HEK293 (cell line): ENCODE data around the gene CUEDC1.

ENCODE experiments used
- CTCF ChIA-PET: fragments of 350-600 bp; formaldehyde crosslinking; extraction: SDS; loops from one replicate; lab custom pipeline; 2021; ENCODE audit warnings: antibody characterized with exemption; lab: Yijun Ruan, JAX
- POLR2A ChIA-PET: fragments of 300-600 bp; formaldehyde crosslinking; extraction: SDS; loops from one replicate; lab custom pipeline; 2020; ENCODE audit warnings: antibody characterized with exemption, inconsistent platforms; lab: Yijun Ruan, JAX
- H3K27ac ChIP-seq: fragments of 200-500 bp; sonication (Bioruptor generic); 2 replicates; pipeline ENCODE4 v1.5.1; 2014; ENCODE audit warnings: low read depth, low read length, control low read depth, inconsistent platforms; ENCODE audit errors: extremely low read depth
- H3K36me3 ChIP-seq, 2 experiments: fragments of 200-500 bp in 1 of 2; sonication (Bioruptor generic) in 1 of 2; 1 replicate in 1 of 2; 2 replicates in 1 of 2; pipeline ENCODE4 v1.5.1; 2014 to 2017; ENCODE audit warnings: inconsistent platforms in 2 of 2, low read length in 2 of 2; ENCODE audit not compliant: control insufficient read depth in 2 of 2, insufficient read depth in 1 of 2
- H3K4me1 ChIP-seq: fragments of 200-500 bp; sonication (Bioruptor generic); 2 replicates; pipeline ENCODE4 v1.5.1; 2014; ENCODE audit warnings: mild to moderate bottlenecking, low read length, inconsistent platforms; ENCODE audit not compliant: control insufficient read depth, insufficient read depth
- H3K4me3 ChIP-seq: 2 replicates; pipeline ENCODE4 v1.5.1; 2011; ENCODE audit warnings: low read depth, mild to moderate bottlenecking, control low read depth, low read length, moderate library complexity
- H3K9me3 ChIP-seq: fragments of 200-500 bp; sonication (Bioruptor generic); 2 replicates; pipeline ENCODE4 v1.5.1; 2014; ENCODE audit warnings: low read depth, low read length, inconsistent platforms; ENCODE audit not compliant: control insufficient read depth, insufficient read depth
- MZF1 ChIP-seq: fragments of 450-650 bp; formaldehyde crosslinking; IDR thresholded peaks from 2 replicates; pipeline ENCODE4 v1.5.1; 2017; ENCODE audit warnings: missing biosample characterization, missing genetic modification characterization, borderline replicate concordance
- RBAK ChIP-seq: fragments of 450-650 bp; formaldehyde crosslinking; IDR thresholded peaks from 2 replicates; pipeline ENCODE4 v1.5.1; 2016; ENCODE audit warnings: missing biosample characterization, missing genetic modification characterization
- SETDB1 ChIP-seq: IDR thresholded peaks from one replicate; pipeline ENCODE4 v1.6.1; 2017; ENCODE audit warnings: mild to moderate bottlenecking, low read length, moderate library complexity, mixed read lengths; ENCODE audit not compliant: insufficient read length
- ZFHX2 ChIP-seq: fragments of 450-650 bp; formaldehyde crosslinking; conservative IDR thresholded peaks from 2 replicates; pipeline ENCODE4 v1.5.1; 2016; ENCODE audit warnings: missing biosample characterization, missing genetic modification characterization
- ZIC2 ChIP-seq: fragments of 450-650 bp; formaldehyde crosslinking; IDR thresholded peaks from 2 replicates; pipeline ENCODE4 v1.5.1; 2016; ENCODE audit warnings: missing biosample characterization, missing genetic modification characterization
- ZNF112 ChIP-seq: fragments of 450-650 bp; formaldehyde crosslinking; IDR thresholded peaks from 2 replicates; pipeline ENCODE4 v1.5.0; 2017; ENCODE audit warnings: missing biosample characterization, missing genetic modification characterization
- ZNF114 ChIP-seq: fragments of 450-650 bp; formaldehyde crosslinking; IDR thresholded peaks from 2 replicates; pipeline ENCODE4 v1.5.0; 2017; ENCODE audit warnings: missing biosample characterization, missing genetic modification characterization
- ZNF133 ChIP-seq: fragments of 450-650 bp; formaldehyde crosslinking; IDR thresholded peaks from 2 replicates; pipeline ENCODE4 v1.5.1; 2016; ENCODE audit warnings: missing biosample characterization, missing genetic modification characterization
- ZNF23 ChIP-seq: fragments of 450-650 bp; formaldehyde crosslinking; IDR thresholded peaks from 2 replicates; pipeline ENCODE4 v1.5.1; 2016; ENCODE audit warnings: missing biosample characterization, missing genetic modification characterization, borderline replicate concordance
- ZNF24 ChIP-seq: fragments of 450-650 bp; formaldehyde crosslinking; IDR thresholded peaks from 2 replicates; pipeline ENCODE4 v1.5.1; 2016; ENCODE audit warnings: missing biosample characterization, missing genetic modification characterization
- ZNF350 ChIP-seq: fragments of 450-650 bp; formaldehyde crosslinking; IDR thresholded peaks from 2 replicates; pipeline ENCODE4 v1.5.0; 2017; ENCODE audit warnings: missing biosample characterization, mild to moderate bottlenecking, missing genetic modification characterization
- ZNF391 ChIP-seq: fragments of 450-650 bp; formaldehyde crosslinking; IDR thresholded peaks from 2 replicates; pipeline ENCODE4 v1.5.1; 2016; ENCODE audit warnings: low read depth, missing biosample characterization, missing genetic modification characterization, borderline replicate concordance
- ZNF501 ChIP-seq: fragments of 450-650 bp; formaldehyde crosslinking; IDR thresholded peaks from 2 replicates; pipeline ENCODE4 v1.5.1; 2016; ENCODE audit warnings: missing biosample characterization, missing genetic modification characterization
- ZNF560 ChIP-seq: fragments of 450-650 bp; formaldehyde crosslinking; IDR thresholded peaks from 2 replicates; pipeline ENCODE4 v1.5.1; 2017; ENCODE audit warnings: missing biosample characterization, missing genetic modification characterization, borderline replicate concordance
- ZNF626 ChIP-seq: fragments of 450-650 bp; sonication (Bioruptor Pico); formaldehyde crosslinking; IDR thresholded peaks from 2 replicates; pipeline ENCODE4 v1.5.1; 2018; ENCODE audit warnings: missing biosample characterization, missing genetic modification characterization, inconsistent platforms
- ZNF654 ChIP-seq: fragments of 450-650 bp; formaldehyde crosslinking; IDR thresholded peaks from 2 replicates; pipeline ENCODE4 v1.5.1; 2016; ENCODE audit warnings: low read depth, missing biosample characterization, missing genetic modification characterization
- TF ChIP-seq, protein P1 (sequence below): fragments of 450-650 bp; formaldehyde crosslinking; IDR thresholded peaks from 2 replicates; pipeline ENCODE4 v1.5.1; 2016; ENCODE audit warnings: missing biosample characterization, missing genetic modification characterization
- TF ChIP-seq, protein P2 (sequence below): fragments of 450-650 bp; formaldehyde crosslinking; IDR thresholded peaks from 2 replicates; pipeline ENCODE4 v1.5.1; 2016; ENCODE audit warnings: missing biosample characterization, missing genetic modification characterization, low read depth
- TF ChIP-seq, protein P3 (sequence below): fragments of 450-650 bp; formaldehyde crosslinking; IDR thresholded peaks from 2 replicates; pipeline ENCODE4 v1.5.1; 2016; ENCODE audit warnings: missing biosample characterization, missing genetic modification characterization
- TF ChIP-seq, protein P4 (sequence below): fragments of 450-650 bp; formaldehyde crosslinking; IDR thresholded peaks from 2 replicates; pipeline ENCODE4 v1.5.1; 2016; ENCODE audit warnings: missing biosample characterization, missing genetic modification characterization

CUEDC1 gene

DNA sequence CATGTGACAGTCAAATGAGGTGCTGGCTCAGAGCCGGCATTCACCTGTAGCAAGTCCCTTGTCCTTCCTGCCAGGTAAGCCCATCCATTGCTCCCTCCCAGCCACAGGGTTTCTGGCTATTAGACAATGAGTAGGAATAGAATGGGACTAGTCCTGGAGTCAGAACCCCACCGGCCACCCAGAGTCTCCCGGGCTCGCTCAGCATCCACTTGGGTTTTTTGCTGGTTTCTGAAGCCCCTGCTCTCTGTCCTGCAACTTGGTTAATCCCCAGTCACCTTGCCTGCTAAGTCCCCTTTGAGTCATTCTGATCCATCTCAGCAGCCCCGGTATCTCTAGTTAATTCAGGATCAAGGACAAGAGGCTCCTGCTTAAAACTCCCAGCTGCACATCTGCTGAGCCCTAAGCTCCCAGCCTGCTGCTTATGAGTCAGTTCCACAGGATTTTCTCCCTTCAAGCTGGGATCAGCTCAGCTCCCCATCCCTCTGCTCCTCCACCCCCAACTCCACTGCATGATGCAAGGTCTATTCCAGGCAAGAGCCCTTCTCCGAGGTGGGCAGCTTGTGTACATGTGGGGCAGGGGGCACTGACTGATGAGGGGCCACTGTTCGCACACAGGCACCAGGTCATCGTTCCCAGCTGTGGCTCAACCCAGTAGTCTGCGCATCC lies 85.5 kb downstream of the CUEDC1 start:
- TF ChIP-seq ZNF114 (tag by site-specific recombination) (no peak), ZFHX2 (tag by site-specific recombination) (0 out of 2 replicates have a peak, but pooled peaks have one; percentile 35), ZNF501 (tag by site-specific recombination) (no peak), RBAK (tag by site-specific recombination) (no peak), ZIC2 (tag by site-specific recombination) (peak; percentile 53; the same call in 1 of the 2 replicates), ZNF560 (tag by site-specific recombination) (no peak), ZNF23 (tag by site-specific recombination) (no peak), ZNF350 (tag by site-specific recombination) (no peak), MZF1 (tag by site-specific recombination) (no peak)
- TF ChIP-seq, protein P1, sequence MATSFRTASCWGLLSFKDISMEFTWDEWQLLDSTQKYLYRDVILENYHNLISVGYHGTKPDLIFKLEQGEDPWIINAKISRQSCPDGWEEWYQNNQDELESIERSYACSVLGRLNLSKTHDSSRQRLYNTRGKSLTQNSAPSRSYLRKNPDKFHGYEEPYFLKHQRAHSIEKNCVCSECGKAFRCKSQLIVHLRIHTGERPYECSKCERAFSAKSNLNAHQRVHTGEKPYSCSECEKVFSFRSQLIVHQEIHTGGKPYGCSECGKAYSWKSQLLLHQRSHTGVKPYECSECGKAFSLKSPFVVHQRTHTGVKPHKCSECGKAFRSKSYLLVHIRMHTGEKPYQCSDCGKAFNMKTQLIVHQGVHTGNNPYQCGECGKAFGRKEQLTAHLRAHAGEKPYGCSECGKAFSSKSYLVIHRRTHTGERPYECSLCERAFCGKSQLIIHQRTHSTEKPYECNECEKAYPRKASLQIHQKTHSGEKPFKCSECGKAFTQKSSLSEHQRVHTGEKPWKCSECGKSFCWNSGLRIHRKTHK (tag by site-specific recombination) = no peak
- TF ChIP-seq, protein P2, sequence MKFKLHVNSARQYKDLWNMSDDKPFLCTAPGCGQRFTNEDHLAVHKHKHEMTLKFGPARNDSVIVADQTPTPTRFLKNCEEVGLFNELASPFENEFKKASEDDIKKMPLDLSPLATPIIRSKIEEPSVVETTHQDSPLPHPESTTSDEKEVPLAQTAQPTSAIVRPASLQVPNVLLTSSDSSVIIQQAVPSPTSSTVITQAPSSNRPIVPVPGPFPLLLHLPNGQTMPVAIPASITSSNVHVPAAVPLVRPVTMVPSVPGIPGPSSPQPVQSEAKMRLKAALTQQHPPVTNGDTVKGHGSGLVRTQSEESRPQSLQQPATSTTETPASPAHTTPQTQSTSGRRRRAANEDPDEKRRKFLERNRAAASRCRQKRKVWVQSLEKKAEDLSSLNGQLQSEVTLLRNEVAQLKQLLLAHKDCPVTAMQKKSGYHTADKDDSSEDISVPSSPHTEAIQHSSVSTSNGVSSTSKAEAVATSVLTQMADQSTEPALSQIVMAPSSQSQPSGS = no peak
- Histone ChIP-seq H3K4me3 (no peak overlapping the region), H3K36me3 (peaks cover 0 to 53% of the 10 kb centered on the region in 2 experiments; a peak in 2 of 3 replicates), H3K9me3 (no peaks in the 10 kb centered on the region), H3K4me1 (peaks cover 14% of the 10 kb centered on the region), H3K27ac (no peak overlapping the region)
- ChIA-PET POLR2A (interaction anchor here (0.9 to 1.4 kb wide), 3 partner anchors 10 to 124 kb away, joined by 4 to 8 read pairs (median 6); no protein-coding TSS in a partner anchor), CTCF (interaction anchor here (0.6 to 6.8 kb wide), 9 partner anchors 10 to 130 kb away, joined by 3 to 78 read pairs (median 7); no protein-coding TSS in a partner anchor)

DNA sequence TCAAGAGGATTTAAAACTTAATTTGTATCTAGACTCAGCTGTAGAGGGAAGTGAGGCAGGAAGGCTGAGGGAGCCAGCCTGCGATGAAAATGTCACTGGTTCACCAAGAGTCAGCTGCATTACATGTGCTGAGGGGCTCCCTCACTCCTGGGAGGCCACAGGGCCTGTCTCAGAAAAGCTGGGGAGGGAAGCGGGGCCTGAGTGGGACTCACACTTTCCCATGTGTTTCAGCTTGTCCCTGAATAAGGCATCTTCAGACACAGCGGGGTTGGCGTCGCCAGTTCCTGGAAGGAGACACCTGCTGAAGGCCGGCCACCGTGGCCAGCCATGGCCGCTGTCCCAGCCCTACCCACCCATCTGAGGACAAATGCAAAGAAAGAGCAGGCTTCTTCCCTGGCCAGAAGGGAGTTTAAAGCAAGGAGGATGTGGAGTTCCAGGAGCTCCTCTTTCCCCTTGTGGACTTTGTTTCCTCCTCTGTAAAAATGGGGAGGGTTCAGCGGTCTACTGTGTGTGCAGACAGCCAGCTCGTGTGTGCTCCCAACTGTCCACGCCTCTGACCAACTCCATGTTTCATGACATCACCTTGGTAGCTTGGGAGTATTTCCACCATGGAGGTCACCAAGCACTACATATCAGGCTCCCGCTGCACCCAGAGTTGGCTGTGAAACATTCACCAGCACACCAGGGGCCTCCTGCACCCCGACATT lies 86.1 kb downstream of the CUEDC1 start:
- peaks cover 0 to 53% of the 10 kb centered on the region in 2 experiments; a peak in 2 of 3 replicates for H3K36me3 ChIP-seq
- H3K27ac ChIP-seq = no peak overlapping the region
- POLR2A ChIA-PET = interaction anchor here (0.7 to 1.4 kb wide), 3 partner anchors 9 to 125 kb away, joined by 3 to 8 read pairs (median 4); no protein-coding TSS in a partner anchor
- no peaks in the 10 kb centered on the region for H3K9me3 ChIP-seq
- CTCF ChIA-PET = interaction anchor here (0.7 to 6.8 kb wide), 14 partner anchors 10 to 131 kb away, joined by 3 to 78 read pairs (median 6); no protein-coding TSS in a partner anchor
- peaks cover 9% of the 10 kb centered on the region; the same call in 1 of the 2 replicates for H3K4me1 ChIP-seq
- TF ChIP-seq ZNF133 (tag by site-specific recombination) = no peak
- TF ChIP-seq ZNF24 (tag by site-specific recombination) = no peak
- no peak for TF ChIP-seq ZNF112
- TF ChIP-seq, protein P3, sequence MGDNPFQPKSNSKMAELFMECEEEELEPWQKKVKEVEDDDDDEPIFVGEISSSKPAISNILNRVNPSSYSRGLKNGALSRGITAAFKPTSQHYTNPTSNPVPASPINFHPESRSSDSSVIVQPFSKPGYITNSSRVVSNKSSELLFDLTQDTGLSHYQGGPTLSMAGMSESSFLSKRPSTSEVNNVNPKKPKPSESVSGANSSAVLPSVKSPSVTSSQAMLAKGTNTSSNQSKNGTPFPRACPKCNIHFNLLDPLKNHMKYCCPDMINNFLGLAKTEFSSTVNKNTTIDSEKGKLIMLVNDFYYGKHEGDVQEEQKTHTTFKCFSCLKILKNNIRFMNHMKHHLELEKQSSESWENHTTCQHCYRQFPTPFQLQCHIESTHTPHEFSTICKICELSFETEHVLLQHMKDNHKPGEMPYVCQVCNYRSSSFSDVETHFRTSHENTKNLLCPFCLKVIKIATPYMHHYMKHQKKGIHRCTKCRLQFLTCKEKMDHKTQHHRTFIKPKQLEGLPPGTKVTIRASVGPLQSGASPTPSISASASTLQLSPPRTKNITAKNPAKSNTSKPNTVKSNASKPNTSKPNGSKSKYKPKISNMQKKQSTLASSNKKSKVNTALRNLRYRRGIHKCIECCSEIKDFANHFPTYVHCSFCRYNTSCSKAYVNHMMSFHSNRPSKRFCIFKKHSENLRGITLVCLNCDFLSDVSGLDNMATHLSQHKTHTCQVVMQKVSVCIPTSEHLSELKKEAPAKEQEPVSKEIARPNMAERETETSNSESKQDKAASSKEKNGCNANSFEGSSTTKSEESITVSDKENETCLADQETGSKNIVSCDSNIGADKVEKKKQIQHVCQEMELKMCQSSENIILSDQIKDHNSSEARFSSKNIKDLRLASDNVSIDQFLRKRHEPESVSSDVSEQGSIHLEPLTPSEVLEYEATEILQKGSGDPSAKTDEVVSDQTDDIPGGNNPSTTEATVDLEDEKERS (tag by site-specific recombination) = no peak
- TF ChIP-seq SETDB1 = no peak
- TF ChIP-seq MZF1 (tag by site-specific recombination) = no peak
- no peak for TF ChIP-seq ZNF391
- TF ChIP-seq ZNF626 (tag by site-specific recombination) = no peak
- TF ChIP-seq ZNF654 (tag by site-specific recombination) = no peak
- TF ChIP-seq, protein P4, sequence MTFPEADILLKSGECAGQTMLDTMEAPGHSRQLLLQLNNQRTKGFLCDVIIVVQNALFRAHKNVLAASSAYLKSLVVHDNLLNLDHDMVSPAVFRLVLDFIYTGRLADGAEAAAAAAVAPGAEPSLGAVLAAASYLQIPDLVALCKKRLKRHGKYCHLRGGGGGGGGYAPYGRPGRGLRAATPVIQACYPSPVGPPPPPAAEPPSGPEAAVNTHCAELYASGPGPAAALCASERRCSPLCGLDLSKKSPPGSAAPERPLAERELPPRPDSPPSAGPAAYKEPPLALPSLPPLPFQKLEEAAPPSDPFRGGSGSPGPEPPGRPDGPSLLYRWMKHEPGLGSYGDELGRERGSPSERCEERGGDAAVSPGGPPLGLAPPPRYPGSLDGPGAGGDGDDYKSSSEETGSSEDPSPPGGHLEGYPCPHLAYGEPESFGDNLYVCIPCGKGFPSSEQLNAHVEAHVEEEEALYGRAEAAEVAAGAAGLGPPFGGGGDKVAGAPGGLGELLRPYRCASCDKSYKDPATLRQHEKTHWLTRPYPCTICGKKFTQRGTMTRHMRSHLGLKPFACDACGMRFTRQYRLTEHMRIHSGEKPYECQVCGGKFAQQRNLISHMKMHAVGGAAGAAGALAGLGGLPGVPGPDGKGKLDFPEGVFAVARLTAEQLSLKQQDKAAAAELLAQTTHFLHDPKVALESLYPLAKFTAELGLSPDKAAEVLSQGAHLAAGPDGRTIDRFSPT = no peak
- H3K4me3 ChIP-seq = no peak overlapping the region
